ENCODE results near the gene AHSA1.

DNA sequence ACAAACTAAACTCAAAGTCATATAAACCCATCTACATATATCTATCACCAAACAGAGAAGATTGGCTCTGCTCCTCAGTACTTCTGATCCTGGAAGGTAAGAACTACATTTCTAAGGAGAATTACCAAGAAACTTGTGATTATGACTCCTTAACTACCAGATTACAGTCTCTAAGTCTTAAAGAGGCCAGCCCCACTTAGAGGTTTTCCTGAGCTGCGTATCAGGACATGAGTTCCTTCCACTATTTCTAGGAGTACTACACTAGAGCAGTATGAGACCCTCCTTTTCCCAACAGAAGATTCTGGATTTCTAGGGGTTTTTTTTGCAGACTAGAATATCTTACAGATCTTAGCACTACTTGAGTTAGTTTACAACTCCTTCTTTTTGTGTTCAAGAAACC lies 34.5 kb upstream of the AHSA1 start, which contains the start of gene NOXRED1:
- TF ChIP-seq, protein P1, sequence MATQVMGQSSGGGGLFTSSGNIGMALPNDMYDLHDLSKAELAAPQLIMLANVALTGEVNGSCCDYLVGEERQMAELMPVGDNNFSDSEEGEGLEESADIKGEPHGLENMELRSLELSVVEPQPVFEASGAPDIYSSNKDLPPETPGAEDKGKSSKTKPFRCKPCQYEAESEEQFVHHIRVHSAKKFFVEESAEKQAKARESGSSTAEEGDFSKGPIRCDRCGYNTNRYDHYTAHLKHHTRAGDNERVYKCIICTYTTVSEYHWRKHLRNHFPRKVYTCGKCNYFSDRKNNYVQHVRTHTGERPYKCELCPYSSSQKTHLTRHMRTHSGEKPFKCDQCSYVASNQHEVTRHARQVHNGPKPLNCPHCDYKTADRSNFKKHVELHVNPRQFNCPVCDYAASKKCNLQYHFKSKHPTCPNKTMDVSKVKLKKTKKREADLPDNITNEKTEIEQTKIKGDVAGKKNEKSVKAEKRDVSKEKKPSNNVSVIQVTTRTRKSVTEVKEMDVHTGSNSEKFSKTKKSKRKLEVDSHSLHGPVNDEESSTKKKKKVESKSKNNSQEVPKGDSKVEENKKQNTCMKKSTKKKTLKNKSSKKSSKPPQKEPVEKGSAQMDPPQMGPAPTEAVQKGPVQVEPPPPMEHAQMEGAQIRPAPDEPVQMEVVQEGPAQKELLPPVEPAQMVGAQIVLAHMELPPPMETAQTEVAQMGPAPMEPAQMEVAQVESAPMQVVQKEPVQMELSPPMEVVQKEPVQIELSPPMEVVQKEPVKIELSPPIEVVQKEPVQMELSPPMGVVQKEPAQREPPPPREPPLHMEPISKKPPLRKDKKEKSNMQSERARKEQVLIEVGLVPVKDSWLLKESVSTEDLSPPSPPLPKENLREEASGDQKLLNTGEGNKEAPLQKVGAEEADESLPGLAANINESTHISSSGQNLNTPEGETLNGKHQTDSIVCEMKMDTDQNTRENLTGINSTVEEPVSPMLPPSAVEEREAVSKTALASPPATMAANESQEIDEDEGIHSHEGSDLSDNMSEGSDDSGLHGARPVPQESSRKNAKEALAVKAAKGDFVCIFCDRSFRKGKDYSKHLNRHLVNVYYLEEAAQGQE (IDR thresholded peaks at IDR 0.05; ENCODE audit: low read depth), result no peak
- TF ChIP-seq, protein P2, sequence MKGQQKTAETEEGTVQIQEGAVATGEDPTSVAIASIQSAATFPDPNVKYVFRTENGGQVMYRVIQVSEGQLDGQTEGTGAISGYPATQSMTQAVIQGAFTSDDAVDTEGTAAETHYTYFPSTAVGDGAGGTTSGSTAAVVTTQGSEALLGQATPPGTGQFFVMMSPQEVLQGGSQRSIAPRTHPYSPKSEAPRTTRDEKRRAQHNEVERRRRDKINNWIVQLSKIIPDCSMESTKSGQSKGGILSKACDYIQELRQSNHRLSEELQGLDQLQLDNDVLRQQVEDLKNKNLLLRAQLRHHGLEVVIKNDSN (IDR thresholded peaks at IDR 0.05), result no peak
- TF ChIP-seq RAD21 (IDR thresholded peaks at IDR 0.05; ENCODE audit: low read depth), result no peak
- no peak for TF ChIP-seq NFIC (IDR thresholded peaks at IDR 0.05)
- no peak for TF ChIP-seq ZBTB7A (IDR thresholded peaks at IDR 0.05; ENCODE audit: low read depth)
- no peak for TF ChIP-seq FOXM1 (IDR thresholded peaks at IDR 0.05; ENCODE audit: borderline replicate concordance, low read depth)
- no peak for TF ChIP-seq CREB1 (IDR thresholded peaks at IDR 0.05; ENCODE audit: low read depth)
- no peak for TF ChIP-seq CEBPB (IDR thresholded peaks at IDR 0.05)
- TF ChIP-seq, protein P3, sequence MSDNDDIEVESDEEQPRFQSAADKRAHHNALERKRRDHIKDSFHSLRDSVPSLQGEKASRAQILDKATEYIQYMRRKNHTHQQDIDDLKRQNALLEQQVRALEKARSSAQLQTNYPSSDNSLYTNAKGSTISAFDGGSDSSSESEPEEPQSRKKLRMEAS (IDR thresholded peaks at IDR 0.05), result no peak
